CD1c-positive myeloid dendritic cell (primary cell): ENCODE measurements around the gene SPAG6.
"Not testable (repeated sequence)": the region's sequence is repeated elsewhere in the genome, so short reads cannot be mapped to it uniquely, and the experiment has no call there.

ENCODE experiments used
- DNase-seq: peaks from one replicate; pipeline ENCODE4 v3.0.0-alpha.2; 2016; ENCODE audit errors: extremely low spot score

Gene SPAG6

DNA sequence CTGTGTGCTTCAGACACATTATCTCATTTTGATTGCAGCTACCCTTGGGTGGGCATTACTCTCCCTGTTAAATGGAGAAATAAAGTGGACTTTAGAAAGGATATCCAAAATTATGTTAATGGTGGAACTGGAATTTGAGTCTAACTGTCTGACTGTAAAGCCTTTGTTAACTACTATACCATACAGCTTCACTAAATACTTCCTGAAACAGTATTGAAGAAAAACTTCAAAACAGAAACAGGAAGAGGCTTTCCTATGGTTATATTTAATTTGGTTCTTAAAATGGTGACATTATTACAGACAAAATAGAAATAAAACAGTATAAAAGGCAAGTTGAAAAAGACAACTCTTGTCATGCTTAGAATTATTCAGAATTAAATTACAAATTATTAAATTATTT lies 25.0 kb downstream of the SPAG6 start:
- DNase-seq, result peak; percentile 39

DNA sequence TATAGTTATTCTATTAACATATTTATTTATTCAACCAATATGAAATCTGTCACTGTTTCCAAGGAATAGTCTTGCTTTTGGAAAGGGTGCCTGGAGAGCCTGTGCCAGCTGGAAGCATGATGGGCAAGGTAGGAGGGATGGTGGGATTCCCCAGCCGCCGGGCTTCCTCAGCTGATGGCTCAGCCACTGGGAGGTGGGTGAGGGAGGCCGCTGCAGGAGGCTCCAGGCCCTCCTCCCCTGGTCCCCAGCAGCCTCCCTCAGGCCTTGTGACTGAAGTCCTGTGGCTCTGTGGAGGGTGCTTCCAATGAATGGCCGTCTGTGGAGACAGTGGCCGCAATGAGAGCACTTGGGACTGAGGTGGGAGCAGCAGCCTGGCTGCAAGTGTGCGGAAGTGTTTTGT lies 27.0 kb downstream of the SPAG6 start:
- no peak for DNase-seq

DNA sequence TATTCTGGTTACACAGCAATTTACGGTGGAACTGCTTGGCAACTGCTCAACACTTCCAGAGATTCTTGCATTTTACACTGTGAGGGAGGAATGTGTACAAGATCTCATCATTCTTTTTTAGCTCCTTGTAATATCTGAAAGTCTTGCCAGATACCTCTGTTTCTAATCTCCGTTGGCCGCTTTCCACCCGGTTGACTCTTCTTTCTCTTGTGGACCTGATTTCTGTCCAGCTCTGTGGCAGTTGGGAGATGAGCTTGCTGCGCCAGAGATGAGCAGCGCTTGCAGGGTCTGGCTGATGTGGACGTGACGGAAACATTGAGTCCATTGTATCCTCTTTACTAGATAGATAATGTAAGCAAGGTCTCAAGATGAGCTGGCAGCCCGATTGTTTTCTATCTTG lies 27.6 kb downstream of the SPAG6 start:
- DNase-seq, result no peak

DNA sequence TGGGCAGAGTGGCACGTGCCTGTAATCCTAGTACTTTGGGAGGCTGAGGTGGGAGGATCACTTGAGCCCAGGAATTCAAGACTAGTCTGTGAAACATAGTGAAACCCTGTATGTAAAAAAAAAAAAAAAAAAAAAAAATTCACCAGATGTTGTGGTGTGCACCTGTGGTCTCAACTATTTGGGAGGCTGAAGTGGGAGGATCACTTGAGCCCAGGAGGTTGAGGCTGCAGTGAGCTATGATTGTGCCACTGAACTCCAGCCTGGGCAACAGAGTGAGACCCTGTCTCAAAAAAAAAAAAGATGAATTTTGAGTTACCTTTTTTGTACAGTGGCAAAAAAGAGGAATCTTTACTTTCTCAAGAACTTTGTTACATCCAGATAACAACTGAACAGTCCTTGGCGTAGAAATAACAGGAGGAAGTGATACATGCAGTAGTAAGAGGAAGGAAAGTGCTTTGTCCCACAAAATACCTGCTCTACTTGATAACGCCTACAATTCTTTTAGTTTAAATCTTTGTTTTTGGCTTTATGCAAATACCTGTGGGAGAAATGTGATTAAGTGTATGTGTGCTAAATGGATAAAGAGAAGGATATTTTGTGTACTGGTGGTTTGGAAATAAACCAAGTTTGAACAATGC lies 29.3 kb downstream of the SPAG6 start:
- DNase-seq, result peak; percentile 52

DNA sequence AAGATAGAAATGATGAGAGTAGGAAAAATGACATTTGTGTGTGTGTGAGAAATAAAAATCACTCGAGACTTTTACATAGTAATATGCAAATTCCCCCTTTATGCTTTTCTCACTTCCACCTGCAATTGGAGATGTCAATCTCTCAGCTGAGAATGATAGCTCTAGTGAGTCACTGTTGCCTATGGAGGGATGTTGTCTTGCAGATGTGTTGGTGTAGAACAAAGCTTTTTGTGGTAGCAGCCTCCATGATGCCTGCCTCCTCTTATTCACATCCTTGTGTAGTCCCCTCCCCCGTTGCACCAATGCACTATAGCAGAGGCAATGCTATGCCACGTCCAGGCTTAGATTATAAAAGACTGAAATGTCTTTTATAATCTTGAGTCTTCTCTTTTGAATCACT lies 33.8 kb downstream of the SPAG6 start:
- DNase-seq, result no peak

DNA sequence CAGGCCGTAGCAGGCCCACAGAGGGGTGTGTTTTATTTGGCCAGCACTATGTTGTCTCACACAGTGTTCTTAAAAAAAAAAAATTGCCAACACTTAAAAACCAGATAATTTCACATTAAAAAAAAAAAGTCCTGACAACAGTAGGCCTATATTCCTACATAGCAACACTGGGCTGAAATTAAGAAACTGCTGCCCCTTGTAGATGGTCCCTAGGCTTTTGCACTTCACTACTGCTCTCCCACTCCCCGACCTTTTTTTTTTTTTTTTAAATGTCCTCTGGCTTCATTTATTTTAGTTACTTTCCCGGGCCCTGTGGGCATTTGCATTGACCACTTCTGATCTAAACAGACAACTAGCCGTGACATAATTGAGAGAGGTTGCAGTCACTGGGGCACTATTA lies 36.0 kb downstream of the SPAG6 start:
- DNase-seq, result no peak

DNA sequence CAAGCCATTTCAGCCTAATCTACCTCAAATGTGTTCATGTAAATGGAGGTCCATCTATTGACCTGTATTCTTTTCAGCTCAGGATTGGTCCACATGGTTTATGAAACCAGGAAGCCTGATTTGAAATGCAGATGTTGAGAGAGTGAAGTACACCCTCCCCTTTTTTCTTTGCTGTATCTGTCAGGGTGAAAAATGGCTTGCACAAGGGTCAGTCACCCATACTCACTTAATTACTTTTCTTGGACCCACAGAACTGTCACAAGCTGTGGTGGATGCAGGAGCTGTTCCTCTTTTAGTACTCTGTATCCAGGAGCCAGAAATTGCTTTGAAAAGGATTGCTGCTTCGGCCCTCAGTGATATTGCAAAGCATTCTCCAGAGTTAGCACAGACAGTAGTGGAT lies 41.2 kb downstream of the SPAG6 start:
- DNase-seq, result no peak

DNA sequence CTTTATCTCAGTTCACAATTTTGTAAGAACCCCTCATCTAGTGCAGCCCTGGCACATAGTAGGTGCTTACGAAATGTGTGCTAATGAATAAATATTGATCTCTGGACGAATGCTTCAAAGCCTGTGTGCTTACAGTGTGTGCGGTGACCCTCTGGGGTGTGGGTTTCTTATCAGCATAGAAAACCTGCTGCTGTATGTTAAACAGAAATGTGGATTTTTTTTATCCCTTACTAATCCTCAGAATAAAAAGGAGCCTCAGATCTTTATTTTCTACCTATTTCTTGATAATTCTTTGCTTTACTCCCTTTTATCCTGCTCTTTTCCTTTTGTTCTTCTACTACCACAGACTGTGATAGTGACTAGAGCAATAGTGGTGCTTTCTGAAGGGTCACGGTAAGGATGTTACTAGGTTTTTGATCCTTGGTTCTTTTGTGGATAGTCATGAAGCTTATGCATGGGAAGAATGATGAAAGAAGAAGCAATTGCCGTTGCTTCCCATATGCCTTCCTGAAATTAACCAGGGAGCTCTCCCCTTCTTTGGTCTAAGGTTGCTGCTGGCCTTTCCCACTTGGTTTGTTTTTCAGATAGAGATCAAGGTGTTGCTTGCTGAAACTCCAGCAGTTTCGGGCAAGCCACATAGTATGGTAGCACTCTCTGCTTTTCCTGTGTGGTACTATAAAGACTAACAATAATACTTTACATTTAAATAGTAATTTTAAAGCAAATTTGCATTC lies 44.7 kb downstream of the SPAG6 start:
- DNase-seq, result no peak

DNA sequence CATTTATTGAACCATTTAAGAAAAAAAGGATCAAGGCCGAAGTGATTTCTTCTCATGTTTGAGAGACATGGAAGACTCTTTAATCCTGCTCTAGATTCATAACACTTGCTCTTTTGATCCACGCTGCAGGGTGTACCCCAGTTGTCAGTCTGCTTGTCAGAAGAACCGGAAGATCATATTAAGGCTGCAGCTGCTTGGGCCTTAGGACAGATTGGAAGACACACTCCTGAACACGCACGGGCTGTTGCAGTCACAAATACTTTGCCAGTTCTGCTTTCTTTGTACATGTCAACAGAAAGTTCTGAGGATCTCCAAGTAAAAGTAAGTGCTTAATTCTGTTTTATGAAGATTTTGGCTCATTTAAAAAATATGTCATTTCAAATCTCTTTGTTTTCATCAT lies 46.3 kb downstream of the SPAG6 start:
- no peak for DNase-seq

DNA sequence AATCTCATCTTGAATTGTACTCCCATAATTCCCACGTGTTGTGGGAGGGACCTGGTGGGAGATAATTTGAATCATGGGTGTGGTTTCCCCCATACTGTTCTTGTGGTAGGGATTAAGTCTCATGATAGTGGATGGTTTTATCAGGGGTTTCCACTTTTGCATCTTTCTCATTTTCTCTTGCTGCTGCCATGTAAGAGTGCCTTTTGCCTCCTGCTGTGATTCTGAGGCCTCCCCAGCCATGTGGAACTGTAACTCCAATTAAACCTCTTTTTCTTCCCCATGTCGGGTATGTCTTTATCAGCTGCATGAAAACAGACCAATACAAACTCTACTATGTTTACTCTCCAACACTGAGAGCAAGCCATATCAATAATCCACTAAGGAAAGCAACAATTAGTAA lies 50.9 kb downstream of the SPAG6 start:
- not testable (repeated sequence) for DNase-seq

DNA sequence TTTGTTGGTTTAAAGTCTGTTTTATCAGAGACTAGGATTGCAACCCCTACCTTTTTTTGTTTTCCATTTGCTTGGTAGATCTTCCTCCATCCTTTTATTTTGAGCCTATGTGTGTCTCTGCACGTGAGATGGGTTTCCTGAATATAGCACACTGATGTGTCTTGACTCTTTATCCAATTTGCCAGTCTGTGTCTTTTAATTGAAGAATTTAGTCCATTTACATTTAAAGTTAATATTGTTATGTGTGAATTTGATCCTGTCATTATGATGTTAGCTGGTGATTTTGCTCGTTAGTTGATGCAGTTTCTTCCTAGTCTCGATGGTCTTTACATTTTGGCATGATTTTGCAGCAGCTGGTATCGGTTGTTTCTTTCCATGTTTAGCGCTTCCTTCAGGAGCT lies 61.6 kb downstream of the SPAG6 start:
- not testable (repeated sequence) for DNase-seq

DNA sequence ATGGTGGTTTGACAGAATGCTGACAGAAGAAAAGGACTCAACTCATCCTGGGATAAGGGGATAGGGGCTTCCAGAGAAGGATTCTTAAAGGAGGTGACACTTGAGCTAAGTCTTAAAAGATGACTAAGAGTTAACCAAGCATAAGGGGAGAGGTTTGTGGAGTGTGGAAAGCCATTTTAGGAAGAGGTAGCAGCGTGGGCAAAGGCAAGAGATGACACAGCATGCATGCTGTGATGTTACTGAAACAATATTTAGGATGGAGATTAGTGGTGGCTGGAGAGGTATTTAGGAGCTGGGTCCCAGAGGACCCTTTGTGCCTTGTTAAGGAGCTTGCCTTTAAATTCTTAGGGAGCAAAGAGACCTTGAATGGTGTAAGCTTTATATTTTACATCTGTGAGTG lies 65.1 kb downstream of the SPAG6 start:
- no peak for DNase-seq

DNA sequence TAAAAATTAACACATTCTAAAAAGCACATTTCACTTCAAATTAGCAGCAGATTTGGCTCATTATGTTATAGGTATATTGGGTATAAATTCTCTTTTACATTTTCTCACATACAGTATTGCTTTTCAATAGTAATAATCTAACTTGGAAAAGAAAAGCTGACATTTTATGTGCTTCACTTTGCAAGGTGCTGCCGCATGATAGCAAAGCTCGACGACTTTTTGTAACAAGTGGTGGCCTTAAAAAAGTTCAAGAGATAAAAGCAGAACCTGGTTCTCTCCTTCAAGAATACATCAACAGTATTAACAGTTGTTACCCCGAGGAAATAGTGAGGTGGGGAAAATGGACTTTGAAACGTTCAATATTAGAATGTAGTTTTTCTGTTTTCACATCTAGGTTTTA lies 65.5 kb downstream of the SPAG6 start:
- no peak for DNase-seq

DNA sequence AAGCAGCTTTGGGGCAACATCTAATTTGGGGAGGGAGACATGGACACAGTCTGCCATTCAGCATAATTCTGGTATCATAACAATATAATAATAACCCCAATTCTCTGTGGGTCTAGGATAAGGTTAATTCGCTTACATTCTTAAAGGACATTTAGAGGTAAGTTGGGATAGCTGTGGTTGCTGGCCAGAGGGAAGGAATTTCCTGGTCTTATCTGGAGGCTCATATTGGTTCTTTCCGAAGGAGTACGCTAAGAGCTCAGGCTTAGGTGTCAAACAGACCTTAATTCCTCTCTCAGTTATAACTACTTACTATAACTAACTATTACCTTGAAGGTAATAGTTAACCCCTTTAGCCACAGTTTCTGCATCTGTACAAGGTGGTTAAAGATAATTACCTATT lies 68.8 kb downstream of the SPAG6 start:
- DNase-seq, result no peak

DNA sequence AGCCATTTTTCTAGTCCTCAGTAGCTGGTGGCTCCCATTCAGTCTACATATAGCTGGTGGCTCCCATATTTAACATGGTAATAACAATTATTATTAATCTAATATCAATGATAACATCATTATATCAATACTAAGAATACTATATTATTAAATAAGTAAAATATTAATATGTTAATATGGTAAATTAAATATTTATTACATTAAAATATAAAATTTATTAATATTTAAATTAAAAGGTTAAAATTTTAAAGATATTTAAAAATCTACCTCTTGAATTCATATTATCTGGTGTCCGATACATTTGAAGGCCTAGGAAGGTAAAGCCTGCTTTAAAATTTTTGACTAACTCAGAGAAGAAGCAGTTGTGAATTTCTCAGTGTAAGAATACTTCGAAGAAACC lies 69.8 kb downstream of the SPAG6 start:
- DNase-seq, result no peak

DNA sequence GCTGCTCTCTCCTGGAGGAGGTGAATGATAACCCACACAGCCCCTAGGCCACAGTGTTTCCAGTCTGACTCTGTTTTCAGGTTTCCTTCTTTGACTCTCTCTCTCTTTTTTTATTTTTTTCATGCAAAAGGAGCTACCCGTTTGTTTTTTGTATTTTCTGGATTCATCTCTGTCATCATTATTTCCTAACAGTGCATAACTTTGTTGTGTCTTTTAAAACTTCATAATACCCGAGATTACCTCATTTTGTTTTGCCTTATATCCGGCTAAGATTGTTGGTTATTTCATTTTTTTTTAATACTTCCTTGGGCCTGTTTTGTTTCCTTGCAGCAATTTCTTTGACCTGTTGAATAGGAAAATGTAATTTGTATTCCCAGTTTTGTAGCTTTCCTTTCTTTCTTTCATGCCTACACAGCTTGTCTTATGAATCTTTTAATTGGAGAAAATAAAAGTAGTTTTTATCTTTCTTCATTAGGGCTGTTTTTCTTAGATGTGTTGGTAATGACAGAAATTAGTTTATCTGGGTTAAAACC lies 72.5 kb downstream of the SPAG6 start:
- no peak for DNase-seq

DNA sequence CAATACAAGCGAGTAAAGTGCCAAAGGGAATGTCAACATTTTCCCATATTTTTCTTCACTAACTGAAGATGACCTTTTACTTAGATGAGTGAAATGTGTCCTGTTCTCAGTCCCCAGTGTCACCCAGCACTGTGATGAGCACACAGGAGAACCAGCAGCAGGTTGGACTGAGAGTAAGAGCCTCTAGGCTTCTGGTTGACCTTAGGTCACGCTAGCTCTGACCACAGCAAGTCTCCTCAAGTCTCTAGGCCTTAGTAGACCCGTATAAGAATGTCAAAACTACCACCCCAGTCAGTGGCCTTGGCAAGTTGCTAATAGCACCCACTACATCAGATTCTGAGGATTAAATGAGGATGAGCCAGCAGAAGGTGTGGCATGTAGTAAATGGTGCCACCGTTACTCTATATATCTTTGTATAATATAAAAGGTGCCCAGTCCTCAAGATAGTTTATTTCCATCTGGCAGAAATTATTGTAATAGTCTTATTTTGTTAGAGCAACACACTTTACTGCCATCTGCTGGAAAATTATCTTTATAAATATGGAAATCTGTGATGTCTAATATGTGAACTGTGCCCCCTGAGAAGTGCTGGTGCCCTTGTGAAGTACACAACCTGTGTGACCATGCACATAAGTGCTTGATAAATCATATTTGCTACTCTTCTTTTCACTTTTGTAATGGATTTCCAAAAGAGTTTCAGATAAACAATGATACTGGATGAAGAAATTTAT lies 75.7 kb downstream of the SPAG6 start:
- DNase-seq, result peak; percentile 45

DNA sequence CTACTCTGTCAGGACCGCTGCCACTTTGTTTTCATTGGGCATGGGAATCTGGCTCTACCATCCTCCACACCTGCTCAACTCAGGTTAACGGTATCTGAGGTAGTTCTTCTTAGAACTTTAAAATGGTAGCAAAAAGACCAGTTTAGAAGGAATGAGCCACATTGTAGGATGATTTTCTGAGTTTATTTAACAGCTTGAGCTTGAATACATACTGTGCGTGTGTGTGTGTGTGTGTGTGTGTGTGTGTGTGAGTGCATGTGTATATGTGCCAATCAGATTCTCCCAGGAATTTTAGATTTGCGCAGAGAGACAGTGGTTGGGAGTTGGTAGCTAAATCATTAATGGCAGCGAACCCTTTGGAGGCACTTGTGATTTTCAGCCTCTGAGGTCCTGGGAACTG lies 81.4 kb downstream of the SPAG6 start:
- no peak for DNase-seq

DNA sequence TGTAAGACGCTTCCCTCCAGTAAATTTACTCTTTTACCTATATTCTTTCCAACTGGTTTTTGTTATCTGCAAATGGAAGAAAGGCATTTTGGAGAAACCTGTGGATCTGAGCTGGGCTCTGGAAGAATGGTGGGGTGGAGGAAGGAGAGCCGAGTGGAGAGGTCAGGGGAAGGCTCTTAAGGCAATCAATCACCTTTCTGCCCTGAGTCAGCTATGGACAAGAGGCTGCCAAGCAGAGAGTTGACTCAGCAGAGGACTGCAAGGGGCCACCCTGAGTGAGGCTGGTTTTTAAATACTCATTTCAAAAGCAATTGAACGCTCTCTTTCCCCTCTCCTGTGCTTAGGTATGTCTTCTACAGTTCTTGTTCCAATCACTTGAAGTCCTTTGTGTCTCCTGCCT lies 81.8 kb downstream of the SPAG6 start:
- DNase-seq, result no peak

DNA sequence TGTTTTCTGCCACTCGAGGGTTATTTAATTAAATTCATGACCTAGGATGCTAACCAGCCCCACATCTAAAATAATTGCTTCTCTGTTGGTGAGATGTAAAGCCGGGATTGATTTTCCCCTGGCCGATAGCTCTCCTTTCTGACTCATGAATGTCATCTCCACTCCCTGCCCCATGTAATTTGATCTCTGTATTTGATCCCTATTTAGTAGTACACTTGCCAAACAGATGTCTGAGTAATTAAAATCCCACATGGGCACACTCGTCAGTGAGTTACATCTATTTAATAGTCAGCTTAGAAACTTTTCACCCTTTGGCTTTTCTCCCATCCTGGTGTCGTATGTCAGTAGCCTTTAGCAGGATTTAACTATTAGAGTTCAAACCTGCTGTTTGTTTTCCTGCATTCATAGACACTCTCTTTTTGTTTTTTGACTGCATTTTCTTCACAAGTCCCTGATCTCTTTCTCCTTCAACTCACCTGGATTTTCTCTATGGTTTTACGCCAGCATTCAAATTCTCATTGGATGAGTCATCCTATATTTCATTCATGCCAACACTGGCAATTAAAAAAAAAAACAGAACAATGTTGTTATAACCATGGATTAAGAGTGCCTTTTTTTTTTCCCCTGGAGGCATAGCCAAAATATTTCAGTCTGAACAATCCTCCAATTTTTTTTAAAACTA lies 82.7 kb downstream of the SPAG6 start:
- no peak for DNase-seq

DNA sequence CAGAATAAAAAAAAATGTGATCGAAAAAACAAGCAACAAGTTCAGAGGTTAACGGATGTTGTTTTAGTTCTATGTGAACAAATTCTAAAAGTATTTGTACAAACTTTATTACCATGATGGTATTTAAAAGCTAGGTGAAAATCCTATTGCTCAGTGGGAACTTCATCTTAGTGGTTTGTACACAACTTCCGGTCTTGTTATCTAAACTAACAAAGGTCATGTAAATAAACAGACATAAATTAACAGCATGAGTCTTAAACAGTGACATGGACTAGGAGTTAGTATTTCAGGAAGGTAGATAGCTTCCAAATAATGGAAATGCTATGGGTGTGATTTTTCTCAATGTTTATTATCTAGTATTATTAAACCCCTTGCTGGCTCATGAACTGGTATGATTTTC lies 83.8 kb downstream of the SPAG6 start:
- DNase-seq, result no peak

DNA sequence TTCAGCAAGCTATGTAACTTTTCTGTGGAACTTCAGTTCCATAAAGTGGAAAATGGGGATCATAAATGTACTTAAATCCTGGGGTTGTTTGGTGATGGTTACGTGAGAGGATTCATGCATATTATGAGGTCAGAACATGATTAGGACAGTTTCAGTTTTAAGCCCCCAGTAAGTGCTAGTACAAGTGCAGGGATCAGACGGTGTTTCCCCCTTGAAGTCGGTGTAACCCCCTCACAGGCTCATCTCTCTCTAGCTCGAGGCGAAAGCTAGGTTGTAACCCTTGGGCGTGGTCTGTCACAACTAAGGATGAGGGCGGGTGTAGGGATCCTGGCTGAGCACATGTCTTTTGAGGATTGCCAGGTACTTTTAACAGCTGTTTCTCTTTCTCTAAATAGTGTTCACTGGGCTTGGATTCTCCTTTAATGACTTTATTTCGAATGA lies 84.7 kb downstream of the SPAG6 start:
- no peak for DNase-seq
